D341Med (cell line): ENCODE measurements around the gene PDK2.
A peak's percentile ranks its signal among the peaks of the same experiment; 100 is the strongest.

Experiments
- DNase-seq: peaks from one replicate; pipeline ENCODE4 v3.0.0; 2012; ENCODE audit warnings: low spot score

The PDK2 gene

DNA sequence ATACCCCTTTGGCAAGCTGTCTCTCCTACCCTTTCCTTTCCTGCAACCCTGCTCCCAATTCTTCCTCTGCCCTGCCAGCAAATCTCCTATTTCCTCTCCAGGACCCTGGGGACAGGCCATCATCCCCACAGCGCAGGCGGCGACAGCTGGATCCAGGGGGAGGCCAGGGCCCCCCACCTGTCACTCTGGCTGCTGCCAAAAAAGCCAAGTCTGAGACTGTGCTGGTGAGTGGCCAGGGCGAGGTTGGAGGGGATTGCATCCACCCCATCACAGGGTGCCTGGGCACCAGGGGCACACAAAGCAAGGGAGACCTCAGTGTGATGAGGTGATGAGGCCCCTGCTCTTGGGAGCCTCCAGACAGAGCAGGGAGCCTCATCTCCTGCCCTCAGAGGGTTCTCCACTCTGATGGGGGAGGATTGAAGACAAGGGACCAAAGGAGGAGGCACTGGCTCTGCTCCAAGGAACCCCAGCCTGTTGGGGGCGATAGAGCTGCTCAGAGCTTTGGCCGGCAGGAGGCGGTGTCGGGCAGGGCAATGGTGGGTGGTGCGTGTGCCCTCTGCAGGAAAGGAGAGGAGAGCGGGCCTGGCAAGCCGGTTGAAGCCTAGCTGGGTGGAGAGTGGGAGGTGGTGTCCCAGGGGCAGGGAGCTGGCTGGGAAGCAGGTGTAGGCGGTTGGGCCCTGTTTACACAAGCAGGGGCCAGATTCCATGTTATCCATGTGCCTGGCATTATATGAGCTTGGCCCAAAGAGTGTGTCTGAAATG lies 15.6 kb upstream of the PDK2 start:
- peak; percentile 91 for DNase-seq

DNA sequence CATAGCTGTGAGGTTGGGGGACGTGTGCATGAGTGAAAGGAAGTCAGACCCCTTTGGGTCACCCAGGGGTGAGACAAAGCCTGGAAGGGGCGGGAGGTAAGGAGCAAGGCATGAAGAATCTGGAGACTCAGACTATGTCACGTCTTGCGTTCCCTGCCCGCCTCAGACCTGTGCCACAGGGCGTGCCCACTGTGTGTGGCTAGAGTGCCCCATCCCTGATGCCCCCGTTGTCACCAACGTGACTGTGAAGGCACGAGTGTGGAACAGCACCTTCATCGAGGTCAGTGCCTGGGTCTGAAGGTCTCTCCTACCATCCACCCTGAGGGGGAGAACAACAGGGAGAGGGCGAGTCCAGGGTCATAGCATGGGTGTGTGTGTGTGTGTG lies 15.1 kb upstream of the PDK2 start:
- no peak for DNase-seq

GRCh38 chr17:50080827-50081226 lies 14.3 kb upstream of the PDK2 start:
- DNase-seq = no peak

DNA sequence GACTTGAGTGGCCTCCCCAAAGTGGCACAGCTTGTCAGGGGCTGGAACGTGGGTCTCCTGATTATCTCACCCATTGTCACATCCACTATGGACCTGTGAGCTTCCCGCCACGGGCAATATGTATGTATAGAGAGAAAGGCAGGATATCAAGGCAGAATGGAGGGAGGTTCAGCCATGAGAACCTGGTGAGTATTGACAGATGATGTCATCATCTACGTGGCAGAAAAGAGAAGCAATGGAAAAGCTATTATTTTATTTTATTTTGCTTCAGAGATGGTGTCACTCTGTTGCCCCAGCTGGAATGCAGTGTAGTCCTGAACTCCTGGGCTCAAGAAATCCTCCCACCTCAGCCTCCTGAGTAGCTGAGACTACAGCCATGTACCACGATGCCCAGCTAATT lies 13.4 kb upstream of the PDK2 start:
- DNase-seq = no peak

- peak; percentile 92 for DNase-seq
Observed at GRCh38 chr17:50087246-50087911, 7.8 kb upstream of the PDK2 start.

DNA sequence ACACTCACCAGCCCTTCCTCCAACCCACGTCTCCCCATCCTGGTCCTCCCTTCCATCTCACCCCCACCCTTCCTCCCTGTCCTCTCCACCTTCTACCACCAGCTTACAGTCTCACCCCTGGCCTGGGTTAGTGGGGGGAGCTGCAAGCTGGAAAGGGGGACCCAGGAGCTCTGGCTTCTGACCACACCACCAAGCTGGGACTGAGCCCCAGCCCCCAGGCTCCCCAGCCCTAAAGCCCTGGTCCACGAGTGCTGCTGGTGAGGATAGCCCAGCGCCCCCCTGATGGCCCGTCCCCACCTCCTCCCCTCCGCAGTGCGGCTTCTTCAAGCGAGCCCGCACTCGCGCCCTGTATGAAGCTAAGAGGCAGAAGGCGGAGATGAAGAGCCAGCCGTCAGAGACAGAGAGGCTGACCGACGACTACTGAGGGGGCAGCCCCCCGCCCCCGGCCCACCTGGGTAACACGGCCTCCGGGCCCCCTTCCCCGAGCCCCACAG lies 7.2 kb upstream of the PDK2 start:
- DNase-seq = no peak

GRCh38 chr17:50088952-50089825 lies 6.0 kb upstream of the PDK2 start:
- DNase-seq = no peak

DNA sequence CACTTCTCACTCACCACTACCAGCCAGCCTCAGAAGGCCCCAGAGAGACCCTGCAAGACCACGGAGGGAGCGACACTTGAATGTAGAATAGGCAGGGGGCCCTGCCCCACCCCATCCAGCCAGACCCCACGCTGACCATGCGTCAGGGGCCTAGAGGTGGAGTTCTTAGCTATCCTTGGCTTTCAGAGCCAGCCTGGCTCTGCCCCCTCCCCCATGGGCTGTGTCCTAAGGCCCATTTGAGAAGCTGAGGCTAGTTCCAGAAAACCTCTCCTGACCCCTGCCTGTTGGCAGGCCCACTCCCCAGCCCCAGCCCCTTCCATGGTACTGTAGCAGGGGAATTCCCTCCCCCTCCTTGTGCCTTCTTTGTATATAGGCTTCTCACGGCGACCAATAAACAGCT lies 5.1 kb upstream of the PDK2 start:
- no peak for DNase-seq

DNA sequence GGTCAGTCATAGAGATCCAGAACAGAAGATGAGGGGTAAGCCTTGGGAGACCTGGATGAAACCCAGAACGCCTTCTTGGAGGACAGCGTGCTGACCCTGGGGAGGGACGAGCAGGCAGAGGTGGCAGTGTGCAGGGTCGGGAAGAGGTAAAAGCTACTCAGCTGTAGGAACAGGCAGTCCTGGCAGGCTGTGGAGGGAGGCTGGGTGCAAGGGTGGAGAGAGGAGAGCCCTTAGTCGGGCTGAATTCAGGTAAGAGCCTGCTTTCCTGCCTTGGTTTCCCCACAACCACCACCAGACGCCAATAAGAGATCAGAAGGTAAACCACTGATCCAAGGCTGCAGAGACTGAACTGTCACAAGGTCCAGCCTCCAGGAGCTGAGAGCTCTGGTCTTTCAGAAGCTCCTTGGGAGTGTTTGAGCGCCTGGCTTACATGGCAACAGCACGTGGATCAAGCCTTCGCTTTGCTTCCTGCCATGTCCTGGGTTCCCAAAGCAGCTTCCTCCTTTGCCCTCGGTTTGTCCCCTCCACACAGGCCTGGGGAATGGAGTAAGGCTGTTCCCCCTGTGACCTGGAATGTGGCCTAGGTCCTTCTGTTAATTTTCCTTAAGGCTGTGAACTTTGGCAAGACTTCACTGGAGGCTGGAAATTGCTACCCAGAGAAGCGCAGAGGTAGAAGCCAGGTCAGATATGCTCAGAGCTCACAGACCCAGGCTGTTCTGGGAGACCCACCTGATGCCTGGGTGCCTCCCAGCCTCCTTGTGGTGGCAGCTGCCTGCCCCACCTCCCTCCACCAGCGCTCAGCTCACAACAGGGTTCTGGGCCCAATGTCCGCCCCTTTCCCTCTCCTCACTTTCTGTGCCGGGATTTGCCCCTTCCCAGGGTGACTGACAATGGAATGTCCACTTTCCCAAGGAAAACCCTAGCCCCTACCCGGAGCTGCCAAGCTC lies 3.9 kb upstream of the PDK2 start:
- no peak for DNase-seq

DNA sequence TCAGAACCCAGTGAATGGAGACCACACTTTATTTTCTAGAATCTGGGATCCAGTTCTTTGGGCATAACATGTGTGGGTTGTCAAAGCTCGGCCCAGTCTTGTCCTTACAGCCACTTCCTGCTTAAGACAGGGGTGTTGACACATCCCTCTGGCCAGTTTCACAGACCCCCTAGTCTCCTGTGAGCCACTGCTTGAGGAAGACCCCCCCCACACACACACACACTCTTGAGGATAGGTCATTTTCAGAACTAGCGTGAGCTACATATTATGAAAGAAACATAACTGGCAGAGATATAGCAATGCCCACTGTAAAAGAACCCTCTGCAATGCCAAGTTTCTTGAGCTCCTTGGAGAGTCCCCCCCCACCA lies 3.2 kb upstream of the PDK2 start:
- DNase-seq = no peak

GRCh38 chr17:50093246-50093645 lies 1.9 kb upstream of the PDK2 start:
- DNase-seq = no peak

GRCh38 chr17:50093807-50094206 lies 1.3 kb upstream of the PDK2 start:
- DNase-seq = no peak

- peak; percentile 94 for DNase-seq
Observed at GRCh38 chr17:50094243-50094752, 853 bp upstream of the PDK2 start.

DNA sequence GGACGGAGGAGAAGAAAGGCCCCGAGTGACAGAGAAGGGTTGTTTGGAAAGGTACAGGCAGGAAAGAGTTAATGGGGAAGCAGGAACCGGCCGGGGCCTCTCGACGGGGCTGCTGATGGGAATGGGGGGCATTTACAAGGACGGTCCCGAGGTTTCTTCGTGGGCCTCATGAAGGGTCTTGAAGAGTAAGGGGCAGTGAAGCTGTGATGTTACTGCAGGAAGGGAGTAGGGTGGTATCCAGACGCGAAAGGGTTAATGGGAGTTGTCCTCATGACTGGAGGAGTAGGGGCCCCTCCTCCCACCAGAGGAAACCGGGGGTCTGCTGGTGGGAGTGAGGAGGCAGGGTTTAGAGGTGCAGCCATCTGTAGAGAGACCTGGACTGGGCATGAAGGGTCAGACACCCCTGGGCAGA lies 481 bp downstream of the PDK2 start:
- no peak for DNase-seq

DNA sequence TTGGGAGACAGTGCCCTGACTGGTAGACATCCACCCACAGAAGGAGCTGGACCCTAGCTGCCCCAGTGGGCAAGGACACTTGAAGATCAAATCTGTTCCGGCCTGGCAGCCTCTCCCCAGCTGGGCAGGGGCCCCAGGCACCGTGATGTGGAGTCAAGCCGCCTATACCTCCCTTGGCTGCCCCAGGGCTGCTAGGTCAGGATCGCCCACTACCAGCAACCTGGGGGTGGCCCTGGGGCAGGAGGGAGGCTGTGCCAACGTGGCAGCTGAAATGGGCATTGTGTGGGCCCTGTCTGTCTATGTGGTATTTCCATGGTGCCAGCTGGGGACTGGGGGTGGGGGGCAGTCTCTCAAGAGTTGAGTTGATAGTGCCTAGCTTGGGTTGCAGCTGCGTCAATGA lies 941 bp downstream of the PDK2 start:
- DNase-seq = no peak

DNA sequence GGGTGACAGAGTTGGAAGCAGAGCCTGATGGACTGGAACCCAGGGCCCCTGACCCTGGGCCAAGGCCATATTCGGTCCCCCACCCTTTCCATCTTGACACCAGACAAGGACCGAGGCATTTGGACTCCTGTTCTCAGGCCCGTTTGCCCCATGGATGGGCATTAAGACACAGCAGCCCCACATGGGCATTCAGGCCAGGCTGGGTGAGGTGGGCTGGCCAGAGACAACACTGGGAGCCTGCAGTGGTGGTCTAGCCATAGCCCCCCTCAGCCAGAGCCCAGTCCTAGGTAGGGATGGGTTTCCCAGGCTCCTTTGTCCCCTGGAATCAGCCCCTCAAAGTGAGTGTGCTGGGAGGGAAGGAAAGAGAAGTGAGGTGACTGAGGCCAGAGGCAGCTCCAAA lies 1.6 kb downstream of the PDK2 start:
- DNase-seq = no peak

DNA sequence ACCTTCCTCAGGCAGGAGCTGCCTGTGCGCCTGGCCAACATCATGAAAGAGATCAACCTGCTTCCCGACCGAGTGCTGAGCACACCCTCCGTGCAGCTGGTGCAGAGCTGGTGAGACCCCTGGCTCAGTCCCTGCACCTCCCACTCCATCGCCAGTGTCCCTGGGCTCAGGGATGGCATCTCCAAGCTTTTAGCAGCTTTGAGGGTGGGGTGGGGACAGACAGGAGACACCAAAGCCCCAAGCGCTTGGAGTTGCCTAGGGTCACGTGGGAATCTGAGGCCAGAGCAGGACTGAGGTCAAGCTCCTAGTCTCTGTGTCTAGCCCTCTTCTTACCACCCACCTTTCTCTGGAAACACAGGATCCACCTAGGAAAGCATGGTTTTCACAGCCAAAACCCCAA lies 2.3 kb downstream of the PDK2 start:
- DNase-seq = no peak

DNA sequence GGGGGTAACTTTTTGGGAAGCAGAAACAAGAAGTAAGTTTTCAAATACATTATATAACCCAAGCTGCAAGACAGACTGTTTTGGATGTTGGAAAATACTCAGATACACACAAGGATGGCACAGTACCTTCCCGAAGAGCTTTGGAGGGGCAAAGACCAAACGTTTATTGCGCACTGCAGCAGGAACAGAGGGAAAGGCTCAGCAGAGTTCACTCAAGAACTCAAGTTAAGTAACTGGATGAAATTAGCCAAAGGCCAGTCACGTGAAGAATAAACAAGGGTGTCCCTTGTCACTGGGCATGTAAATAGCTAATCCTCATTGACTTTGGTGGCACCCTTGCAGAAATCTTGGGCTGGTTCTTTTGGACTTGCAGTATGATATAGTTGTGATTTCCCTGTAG lies 2.8 kb downstream of the PDK2 start:
- no peak for DNase-seq

GRCh38 chr17:50098583-50098982 lies 3.4 kb downstream of the PDK2 start:
- no peak for DNase-seq

- no peak for DNase-seq
Observed at GRCh38 chr17:50099003-50099402, 3.9 kb downstream of the PDK2 start.

GRCh38 chr17:50100480-50100883 lies 5.3 kb downstream of the PDK2 start:
- DNase-seq = no peak
